Measurements from ENCODE around the gene PLD4.
"Not testable (repeated sequence)": the region's sequence is repeated elsewhere in the genome, so short reads cannot be mapped to it uniquely, and the experiment has no call there.

DNA sequence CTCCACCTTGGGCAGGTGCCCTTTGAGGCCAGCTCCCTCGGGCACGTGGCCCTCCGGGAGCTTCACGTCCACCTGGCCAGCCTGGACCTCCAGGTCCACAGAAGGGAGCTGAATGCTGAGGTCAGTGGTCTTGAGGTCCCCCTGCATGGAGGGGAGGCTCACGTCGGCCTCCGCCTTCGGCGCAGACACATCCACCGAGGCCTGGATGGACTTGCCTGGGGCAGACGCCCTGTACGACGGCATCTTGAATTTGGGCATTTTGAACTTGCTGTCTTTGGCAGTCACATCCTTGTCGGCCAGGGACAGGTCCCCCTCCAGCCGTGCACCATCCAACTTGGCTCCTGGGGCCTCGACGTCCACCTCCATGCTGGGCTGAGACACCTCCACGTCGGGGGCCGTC, 20.6 kb downstream of the PLD4 start:
- TF ChIP-seq CTCF (IDR thresholded peaks at IDR 0.05; ENCODE audit: control extremely low read depth in 1 of 3, insufficient read depth in 1 of 3, low read depth in 1 of 3, low read length in 3 of 3); TAF7 (optimal IDR thresholded peaks at IDR 0.05; ENCODE audit: borderline replicate concordance, low read depth, low read length); EP300 (IDR thresholded peaks at IDR 0.05; ENCODE audit: borderline replicate concordance in 1 of 2, low read depth in 2 of 2, low read length in 2 of 2); POLR2A (IDR thresholded peaks at IDR 0.05; ENCODE audit: control extremely low read depth in 1 of 2, low read depth in 2 of 2, low read length in 2 of 2); SRF (IDR thresholded peaks at IDR 0.05; ENCODE audit: low read depth, low read length); HDAC6 (IDR thresholded peaks at IDR 0.05; ENCODE audit: low read depth, low read length); EZH2 (IDR thresholded peaks at IDR 0.05; ENCODE audit: low read depth, low read length, severe bottlenecking); TCF12 (IDR thresholded peaks at IDR 0.05; ENCODE audit: low read depth, low read length); JUN (IDR thresholded peaks at IDR 0.05; ENCODE audit: low read depth, low read length); KDM4A (IDR thresholded peaks at IDR 0.05; ENCODE audit: low read depth, low read length, severe bottlenecking); CEBPB (IDR thresholded peaks at IDR 0.05; ENCODE audit: low read depth, low read length): not testable (repeated sequence)

All from H1 (cell line).